Chondrocyte (in vitro differentiated cells): Measurements from ENCODE around the gene RTP3. TPM values are rescaled to one million over a fixed set of nuclear protein-coding genes. Genes with fewer than 3 reads are reported as not detected.

Experiments
- DNase-seq: peaks from one replicate; pipeline ENCODE4 v3.0.0; 2021; ENCODE audit warnings: mixed read lengths, low spot score
- H3K27ac Mint-ChIP-seq: one replicate; pipeline ENCODE4 v1.8.0; 2021; ENCODE audit warnings: mild to moderate bottlenecking, moderate library complexity, mixed read lengths; ENCODE audit not compliant: unreplicated experiment
- H3K27me3 Mint-ChIP-seq: 2 replicates; pipeline ENCODE4 v1.8.0; 2021; ENCODE audit warnings: low read depth, mixed read lengths
- H3K36me3 Mint-ChIP-seq: 2 replicates; pipeline ENCODE4 v1.8.0; 2021; ENCODE audit warnings: low read depth, mixed read lengths
- H3K4me1 Mint-ChIP-seq: 2 replicates; pipeline ENCODE4 v1.8.0; 2021; ENCODE audit warnings: low read depth, mild to moderate bottlenecking, mixed read lengths
- H3K4me3 Mint-ChIP-seq: one replicate; pipeline ENCODE4 v1.8.0; 2021; ENCODE audit warnings: mild to moderate bottlenecking, moderate library complexity, mixed read lengths; ENCODE audit not compliant: unreplicated experiment
- H3K9me3 Mint-ChIP-seq: 2 replicates; pipeline ENCODE4 v1.8.0; 2021; ENCODE audit warnings: low read depth, mixed read lengths
- total RNA-seq: library from RNA; stranded (reverse); gene quantifications from 3 replicates; pipeline ENCODE4 v1.2.1, GENCODE V29; 2021
- TF ChIP-seq, protein P1 (sequence below): fragments of 200-600 bp; sonication (generic); IDR thresholded peaks from 2 replicates; pipeline ENCODE4 v1.5.0; 2021; ENCODE audit warnings: antibody characterized with exemption, mild to moderate bottlenecking, moderate library complexity

RTP3 gene
- total RNA-seq, 1 donor from 2014 or later: not detected

DNA sequence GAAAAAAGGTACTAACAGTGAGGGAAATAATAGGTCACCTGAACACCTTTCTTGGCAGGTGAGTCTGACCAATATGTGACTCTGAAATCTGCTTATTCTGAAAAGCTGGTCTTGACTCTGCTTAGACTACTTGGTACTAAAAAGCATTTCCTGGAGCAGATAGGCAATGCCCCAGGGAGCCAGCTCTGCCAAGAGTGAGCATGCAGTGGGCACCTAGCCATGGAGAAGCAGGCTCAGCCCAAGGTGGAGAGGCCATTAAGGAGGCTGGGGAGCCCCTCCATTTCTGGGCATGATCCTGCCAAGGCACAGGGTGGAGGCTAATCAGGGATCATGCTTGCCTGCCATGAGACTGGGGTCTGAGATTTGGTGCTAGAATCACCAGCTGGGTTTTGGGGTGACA is 31.5 kb upstream of the RTP3 start:
- H3K36me3 Mint-ChIP-seq: no peaks in the 10 kb centered on the region
- peaks cover 15% of the 10 kb centered on the region for H3K27me3 Mint-ChIP-seq
- H3K27ac Mint-ChIP-seq: no peak overlapping the region
- DNase-seq: no peak
- H3K9me3 Mint-ChIP-seq: peaks cover 3% of the 10 kb centered on the region
- H3K4me3 Mint-ChIP-seq: no peak overlapping the region
- H3K4me1 Mint-ChIP-seq: peaks cover 2% of the 10 kb centered on the region
- TF ChIP-seq, protein P1, sequence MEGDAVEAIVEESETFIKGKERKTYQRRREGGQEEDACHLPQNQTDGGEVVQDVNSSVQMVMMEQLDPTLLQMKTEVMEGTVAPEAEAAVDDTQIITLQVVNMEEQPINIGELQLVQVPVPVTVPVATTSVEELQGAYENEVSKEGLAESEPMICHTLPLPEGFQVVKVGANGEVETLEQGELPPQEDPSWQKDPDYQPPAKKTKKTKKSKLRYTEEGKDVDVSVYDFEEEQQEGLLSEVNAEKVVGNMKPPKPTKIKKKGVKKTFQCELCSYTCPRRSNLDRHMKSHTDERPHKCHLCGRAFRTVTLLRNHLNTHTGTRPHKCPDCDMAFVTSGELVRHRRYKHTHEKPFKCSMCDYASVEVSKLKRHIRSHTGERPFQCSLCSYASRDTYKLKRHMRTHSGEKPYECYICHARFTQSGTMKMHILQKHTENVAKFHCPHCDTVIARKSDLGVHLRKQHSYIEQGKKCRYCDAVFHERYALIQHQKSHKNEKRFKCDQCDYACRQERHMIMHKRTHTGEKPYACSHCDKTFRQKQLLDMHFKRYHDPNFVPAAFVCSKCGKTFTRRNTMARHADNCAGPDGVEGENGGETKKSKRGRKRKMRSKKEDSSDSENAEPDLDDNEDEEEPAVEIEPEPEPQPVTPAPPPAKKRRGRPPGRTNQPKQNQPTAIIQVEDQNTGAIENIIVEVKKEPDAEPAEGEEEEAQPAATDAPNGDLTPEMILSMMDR: no peak

DNA sequence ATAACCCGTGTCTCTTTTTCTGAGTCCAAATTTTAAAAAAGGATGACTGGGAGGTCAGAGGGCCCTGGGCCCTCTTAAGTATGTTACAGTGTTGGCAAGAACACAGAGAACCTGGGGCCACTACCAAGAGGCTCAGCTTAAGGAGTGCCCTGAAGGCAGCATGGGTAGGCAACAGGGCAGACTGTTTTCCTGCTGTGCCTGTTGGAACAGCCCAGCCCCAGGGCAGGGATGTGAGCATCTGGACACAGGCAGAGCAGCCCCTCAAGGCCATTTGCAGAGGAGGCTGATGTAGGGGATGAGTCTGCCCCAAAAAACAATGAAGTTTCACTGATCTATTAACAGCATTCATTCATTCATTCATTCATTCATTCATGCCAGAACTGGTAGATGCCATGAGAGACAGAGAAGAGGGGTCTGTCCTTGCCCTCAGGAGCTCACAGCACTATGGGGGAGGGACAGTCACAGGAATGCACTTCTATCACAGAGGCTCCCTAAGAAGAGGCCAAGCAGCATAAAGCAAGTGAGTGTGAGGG is 30.8 kb upstream of the RTP3 start:
- peaks cover 18% of the 10 kb centered on the region for H3K27me3 Mint-ChIP-seq
- no peak overlapping the region for H3K4me3 Mint-ChIP-seq

DNA sequence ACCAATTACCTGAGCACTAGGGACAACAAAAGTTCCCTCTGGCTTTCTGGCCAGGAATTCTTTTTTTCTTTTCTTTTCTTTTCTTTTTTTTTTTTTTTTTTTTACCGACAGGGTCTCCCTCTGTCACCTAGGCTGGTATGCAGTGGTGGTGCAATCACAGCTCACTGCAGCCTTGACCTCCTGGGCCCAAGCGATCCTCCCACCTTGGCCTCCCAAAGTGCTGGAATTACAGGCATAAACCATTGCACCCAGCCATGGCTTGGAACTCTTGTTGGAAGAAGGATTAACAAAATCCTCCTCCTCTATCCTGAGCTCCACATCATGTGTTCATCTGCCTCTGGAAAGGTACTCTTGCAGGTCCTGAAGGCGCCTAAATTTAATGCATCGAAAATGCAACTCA is 30.2 kb upstream of the RTP3 start:
- peaks cover 2% of the 10 kb centered on the region for H3K4me1 Mint-ChIP-seq
- H3K27ac Mint-ChIP-seq: no peak overlapping the region
- TF ChIP-seq, protein P1: no peak
- DNase-seq: no peak
- peaks cover 18% of the 10 kb centered on the region for H3K27me3 Mint-ChIP-seq
- no peak overlapping the region for H3K4me3 Mint-ChIP-seq
- no peaks in the 10 kb centered on the region for H3K9me3 Mint-ChIP-seq
- H3K36me3 Mint-ChIP-seq: no peaks in the 10 kb centered on the region

More for the DNA sequence above, 30.8 kb upstream of the RTP3 start:
- Mint-ChIP-seq H3K27ac (no peak overlapping the region), H3K36me3 (no peaks in the 10 kb centered on the region), H3K9me3 (no peaks in the 10 kb centered on the region), H3K4me1 (peaks cover 2% of the 10 kb centered on the region)
- TF ChIP-seq, protein P1: no peak
- no peak for DNase-seq

DNA sequence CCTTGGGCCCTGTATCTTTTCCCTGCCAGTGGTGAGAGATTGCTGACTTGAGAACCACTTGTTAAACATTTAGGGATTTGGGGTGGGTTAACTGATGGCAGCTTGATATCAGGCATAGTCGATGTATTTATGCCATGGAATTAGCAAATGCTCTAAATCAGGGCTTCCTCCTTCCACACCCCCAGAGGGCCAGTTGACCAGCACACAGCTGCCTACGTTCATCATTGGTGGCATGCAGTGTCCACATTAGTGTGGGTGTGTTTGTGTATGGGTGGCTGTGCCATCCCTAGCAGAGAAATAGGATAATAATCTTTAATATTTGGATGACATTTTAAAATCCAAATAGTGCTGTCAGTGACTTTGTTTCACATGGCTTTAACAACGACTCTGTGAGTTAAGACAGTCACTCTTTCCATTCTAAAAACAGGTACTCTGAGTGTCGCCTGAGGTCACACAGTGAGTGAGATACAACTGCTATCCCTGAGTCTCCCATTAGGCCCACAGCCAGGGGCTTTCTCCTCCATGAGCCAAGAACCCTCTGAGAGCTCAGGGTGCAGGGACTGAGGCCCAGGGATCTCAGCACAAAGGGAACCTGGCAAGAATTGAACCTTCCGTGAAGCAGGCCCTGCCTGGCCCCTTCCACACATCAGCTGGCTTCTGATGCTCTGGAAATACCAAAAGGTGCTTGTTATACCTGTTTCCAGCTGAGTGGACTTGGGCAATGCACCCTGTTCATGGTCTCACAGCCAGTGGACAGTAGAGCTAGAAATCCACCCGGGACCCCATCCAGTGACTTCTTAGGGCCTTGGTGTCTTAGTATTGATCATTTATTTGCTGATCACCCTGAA is 28.8 kb upstream of the RTP3 start:
- Mint-ChIP-seq H3K9me3 (no peaks in the 10 kb centered on the region), H3K36me3 (no peaks in the 10 kb centered on the region), H3K27ac (no peak overlapping the region), H3K27me3 (peaks cover 25% of the 10 kb centered on the region), H3K4me1 (peaks cover 2% of the 10 kb centered on the region), H3K4me3 (no peak overlapping the region)
- DNase-seq: peak; percentile 24
- TF ChIP-seq, protein P1: no peak

DNA sequence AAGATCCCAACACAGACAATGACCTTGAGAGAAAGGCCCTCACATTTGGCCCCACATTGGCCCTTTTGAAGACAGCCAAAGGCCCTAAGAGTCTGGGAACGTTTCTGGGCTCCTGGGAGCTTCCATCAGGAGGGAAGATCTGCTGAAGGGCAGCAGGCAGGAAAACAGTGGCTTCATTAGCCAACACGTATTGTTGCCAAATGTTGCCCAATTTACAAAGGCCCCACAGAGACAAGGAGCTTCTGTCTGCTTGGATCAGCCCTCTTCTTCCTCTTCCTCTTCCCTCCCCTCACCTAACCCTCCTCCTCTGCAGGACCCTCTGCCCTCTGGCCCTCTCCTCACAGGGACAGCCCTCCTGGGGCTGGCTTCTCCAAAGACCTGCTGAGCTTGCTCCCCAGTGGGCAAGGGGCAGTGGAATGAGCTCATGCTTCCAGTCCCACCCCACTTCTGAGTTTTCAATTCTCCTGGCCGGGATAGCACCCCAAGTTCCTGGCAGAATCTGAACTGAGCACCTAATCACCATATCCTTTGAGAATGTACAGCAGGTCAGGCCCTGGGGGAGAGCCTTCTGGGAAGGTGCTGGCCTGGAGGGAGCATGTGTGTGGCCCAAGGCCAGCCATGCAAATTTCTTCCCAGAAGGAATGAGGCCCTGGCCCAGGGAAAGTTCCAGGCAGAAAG is 28.0 kb upstream of the RTP3 start:
- Mint-ChIP-seq H3K4me3 (no peak overlapping the region), H3K9me3 (peaks cover 8% of the 10 kb centered on the region), H3K27me3 (peaks cover 26% of the 10 kb centered on the region), H3K36me3 (peaks cover 5% of the 10 kb centered on the region), H3K27ac (no peak overlapping the region), H3K4me1 (peaks cover 2% of the 10 kb centered on the region)
- TF ChIP-seq, protein P1: no peak
- DNase-seq: peak; percentile 7
